ENCODE measurements around the gene ACLY.

DNA sequence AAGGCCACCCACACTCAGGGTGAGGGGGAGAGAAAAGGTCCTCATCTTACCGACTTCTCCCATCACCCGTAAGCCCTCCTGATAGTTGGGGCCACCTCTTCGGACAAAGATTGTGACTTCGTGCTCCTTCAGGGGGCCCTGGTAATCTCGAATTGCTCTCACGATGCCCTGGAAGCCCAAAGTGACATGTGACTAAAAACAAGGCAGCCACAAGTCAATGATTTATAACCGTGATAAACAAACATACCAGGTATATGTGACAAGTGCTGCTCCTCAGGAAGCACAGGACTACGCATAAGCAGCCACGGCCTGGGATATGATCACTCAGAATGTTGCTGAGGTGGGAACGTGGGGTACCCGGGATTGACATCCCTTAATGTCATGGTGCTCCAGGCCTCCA lies 17.1 kb downstream of the ACLY start:
- TF ChIP-seq, protein P1, sequence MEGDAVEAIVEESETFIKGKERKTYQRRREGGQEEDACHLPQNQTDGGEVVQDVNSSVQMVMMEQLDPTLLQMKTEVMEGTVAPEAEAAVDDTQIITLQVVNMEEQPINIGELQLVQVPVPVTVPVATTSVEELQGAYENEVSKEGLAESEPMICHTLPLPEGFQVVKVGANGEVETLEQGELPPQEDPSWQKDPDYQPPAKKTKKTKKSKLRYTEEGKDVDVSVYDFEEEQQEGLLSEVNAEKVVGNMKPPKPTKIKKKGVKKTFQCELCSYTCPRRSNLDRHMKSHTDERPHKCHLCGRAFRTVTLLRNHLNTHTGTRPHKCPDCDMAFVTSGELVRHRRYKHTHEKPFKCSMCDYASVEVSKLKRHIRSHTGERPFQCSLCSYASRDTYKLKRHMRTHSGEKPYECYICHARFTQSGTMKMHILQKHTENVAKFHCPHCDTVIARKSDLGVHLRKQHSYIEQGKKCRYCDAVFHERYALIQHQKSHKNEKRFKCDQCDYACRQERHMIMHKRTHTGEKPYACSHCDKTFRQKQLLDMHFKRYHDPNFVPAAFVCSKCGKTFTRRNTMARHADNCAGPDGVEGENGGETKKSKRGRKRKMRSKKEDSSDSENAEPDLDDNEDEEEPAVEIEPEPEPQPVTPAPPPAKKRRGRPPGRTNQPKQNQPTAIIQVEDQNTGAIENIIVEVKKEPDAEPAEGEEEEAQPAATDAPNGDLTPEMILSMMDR (conservative IDR thresholded peaks at IDR 0.05; ENCODE audit: low read length): no peak
- no peak for TF ChIP-seq EZH2phosphoT487 (IDR thresholded peaks at IDR 0.05; ENCODE audit: borderline replicate concordance, low read depth, low read length)
